Natural killer cell treated with Interleukin-12 subunit alpha and Interleukin-12 subunit beta and Interleukin-15 and Interleukin-18, amount 100 ng/mL, for 72 hours (primary cell): ENCODE results near the gene CCDC86. TPM values are rescaled to one million over a fixed set of nuclear protein-coding genes. Genes with fewer than 3 reads are reported as not detected.

Experiments
- ATAC-seq, 2 donors: fragments of 150-1000 bp; cut with Tn5 transposase in 1 of 2; sonication (Bioruptor Pico), chemical (Tn5 transposase) in 1 of 2; 2 replicates each; pipeline ENCODE4 v1.10.0; 2021
- DNase-seq: peaks from one replicate; pipeline ENCODE4 v3.0.0; 2022; ENCODE audit warnings: low spot score
- H3K27ac Mint-ChIP-seq, 2 donors: 1 replicate in 1 of 2; 2 replicates in 1 of 2; pipeline ENCODE4 v1.8.0; 2022; ENCODE audit warnings: mixed read lengths in 2 of 2, mild to moderate bottlenecking in 1 of 2, moderate library complexity in 1 of 2
- H3K27me3 Mint-ChIP-seq, 2 donors: 1 replicate in 1 of 2; 2 replicates in 1 of 2; pipeline ENCODE4 v1.8.0; 2022; ENCODE audit warnings: mixed read lengths in 2 of 2
- H3K36me3 Mint-ChIP-seq: one replicate; pipeline ENCODE4 v1.8.0; 2022; ENCODE audit warnings: mixed read lengths
- H3K4me1 Mint-ChIP-seq, 2 donors: 1 replicate in 1 of 2; 2 replicates in 1 of 2; pipeline ENCODE4 v1.8.0; 2022; ENCODE audit warnings: low read depth in 2 of 2, mixed read lengths in 2 of 2, mild to moderate bottlenecking in 1 of 2
- H3K4me3 Mint-ChIP-seq: one replicate; pipeline ENCODE4 v1.8.0; 2022; ENCODE audit warnings: mixed read lengths
- H3K9me3 Mint-ChIP-seq: 2 replicates; pipeline ENCODE4 v1.8.0; 2022; ENCODE audit warnings: mixed read lengths
- total RNA-seq, 2 donors: library from RNA; stranded (reverse); gene quantifications; one replicate each; pipeline ENCODE4 v1.2.3, GENCODE V29; 2022

CCDC86 gene
- total RNA-seq, 2 donors from 2014 or later = 45.0 to 78.7 TPM

DNA sequence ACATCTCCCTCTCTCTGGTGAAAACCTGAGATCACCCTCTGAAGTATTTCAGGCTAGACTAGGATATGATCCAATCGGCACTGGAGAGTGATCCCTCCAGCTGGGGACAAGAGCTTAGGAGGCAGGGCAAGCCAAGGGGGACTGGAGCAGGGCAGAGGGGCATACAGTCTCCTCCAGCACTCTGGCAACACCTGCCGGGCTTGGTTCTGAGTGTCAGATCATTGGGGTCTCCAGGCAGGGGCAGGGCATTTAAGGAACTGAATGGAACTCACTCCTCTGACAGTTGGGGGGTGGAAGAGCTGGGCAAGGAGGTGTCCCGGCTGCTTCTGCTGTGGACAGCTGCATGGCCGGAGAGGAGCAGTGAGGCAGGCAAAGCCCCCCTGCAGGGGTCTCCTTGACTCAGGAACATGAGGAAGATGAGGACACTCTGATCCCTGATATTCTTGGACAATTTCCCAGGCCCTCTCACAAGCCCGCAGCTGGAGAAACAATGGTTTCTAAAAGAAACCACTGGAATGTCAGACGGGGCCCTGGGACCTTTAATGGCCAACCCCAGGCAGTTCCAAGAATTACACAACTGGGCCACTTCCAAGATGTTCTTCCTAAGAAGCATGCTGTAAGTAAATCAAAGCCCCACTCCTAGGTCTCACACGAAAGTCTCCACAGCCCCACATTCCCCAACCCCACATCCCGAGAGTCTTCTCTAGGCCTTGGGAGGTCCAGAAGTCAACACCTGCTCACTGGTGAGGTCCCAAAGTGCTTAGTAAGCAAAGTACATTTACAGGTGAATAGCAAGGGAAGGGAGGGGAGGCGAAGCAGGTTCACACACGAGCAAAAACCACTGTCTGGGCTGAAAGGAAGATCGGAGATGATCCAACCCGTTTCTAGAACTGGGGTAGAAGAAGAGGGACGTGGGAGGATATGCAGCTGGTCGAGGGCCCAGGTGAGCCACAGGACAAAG, 1.2 kb upstream of the CCDC86 start:
- ATAC-seq (no peak), DNase-seq (no peak)
- Mint-ChIP-seq H3K27me3 (peaks cover 1 to 3% of the 10 kb centered on the region in 2 donors), H3K4me1 (peaks cover 35 to 45% of the 10 kb centered on the region in 2 donors), H3K27ac (peak overlapping the region; percentile 95 to 96), H3K36me3 (peaks cover 4% of the 10 kb centered on the region), H3K4me3 (peak overlapping the region; percentile 94), H3K9me3 (peaks cover 3% of the 10 kb centered on the region)

DNA sequence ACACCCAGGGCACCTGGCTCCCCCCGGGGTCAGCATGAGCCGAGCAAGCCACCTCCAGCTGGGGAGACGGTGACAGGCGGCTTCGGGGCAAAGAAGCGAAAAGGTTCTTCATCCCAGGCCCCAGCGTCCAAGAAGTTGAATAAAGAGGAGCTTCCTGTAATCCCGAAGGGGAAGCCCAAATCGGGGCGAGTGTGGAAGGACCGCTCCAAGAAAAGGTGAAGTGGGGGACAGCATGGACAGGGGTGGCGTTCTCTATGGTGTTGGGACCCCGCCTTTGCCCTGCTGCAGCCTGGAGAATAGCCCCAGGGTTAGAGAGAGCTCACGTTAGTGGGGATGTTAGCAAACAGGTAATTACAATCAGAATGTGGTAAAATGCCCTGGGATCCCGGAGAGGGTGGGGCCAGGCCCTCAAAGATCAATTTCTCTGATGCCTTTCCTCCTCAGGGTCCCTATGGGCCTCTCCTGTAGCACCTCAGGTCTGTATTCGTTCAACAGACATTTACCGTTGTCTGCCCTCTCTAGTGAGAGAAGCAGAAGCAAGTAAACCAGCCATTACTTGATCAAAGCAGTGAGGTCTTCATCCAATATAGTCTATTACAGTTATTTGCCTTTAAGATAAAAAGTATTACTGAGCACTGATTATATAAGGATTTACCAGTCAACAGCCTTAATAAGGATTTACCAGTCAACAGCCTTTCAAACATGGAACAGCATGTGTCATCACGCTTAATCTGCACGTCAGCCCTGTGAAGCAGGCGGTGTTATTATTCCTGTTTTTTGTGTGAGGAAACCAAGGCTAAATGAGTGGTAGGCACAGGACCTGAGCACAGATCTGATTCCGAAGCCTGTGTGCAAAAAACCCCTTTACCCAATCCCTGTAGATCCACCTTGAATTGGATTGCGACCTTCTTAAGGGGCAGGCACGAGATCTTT, 1.0 kb downstream of the CCDC86 start:
- H3K9me3 Mint-ChIP-seq = peaks cover 3% of the 10 kb centered on the region
- ATAC-seq (no peak), DNase-seq (no peak)
- peak overlapping the region; percentile 95 to 96 for H3K27ac Mint-ChIP-seq
- H3K4me3 Mint-ChIP-seq = peak overlapping the region; percentile 94
- peaks cover 4% of the 10 kb centered on the region for H3K36me3 Mint-ChIP-seq
- peaks cover 35 to 45% of the 10 kb centered on the region in 2 donors for H3K4me1 Mint-ChIP-seq
- no peaks in the 10 kb centered on the region for H3K27me3 Mint-ChIP-seq

DNA sequence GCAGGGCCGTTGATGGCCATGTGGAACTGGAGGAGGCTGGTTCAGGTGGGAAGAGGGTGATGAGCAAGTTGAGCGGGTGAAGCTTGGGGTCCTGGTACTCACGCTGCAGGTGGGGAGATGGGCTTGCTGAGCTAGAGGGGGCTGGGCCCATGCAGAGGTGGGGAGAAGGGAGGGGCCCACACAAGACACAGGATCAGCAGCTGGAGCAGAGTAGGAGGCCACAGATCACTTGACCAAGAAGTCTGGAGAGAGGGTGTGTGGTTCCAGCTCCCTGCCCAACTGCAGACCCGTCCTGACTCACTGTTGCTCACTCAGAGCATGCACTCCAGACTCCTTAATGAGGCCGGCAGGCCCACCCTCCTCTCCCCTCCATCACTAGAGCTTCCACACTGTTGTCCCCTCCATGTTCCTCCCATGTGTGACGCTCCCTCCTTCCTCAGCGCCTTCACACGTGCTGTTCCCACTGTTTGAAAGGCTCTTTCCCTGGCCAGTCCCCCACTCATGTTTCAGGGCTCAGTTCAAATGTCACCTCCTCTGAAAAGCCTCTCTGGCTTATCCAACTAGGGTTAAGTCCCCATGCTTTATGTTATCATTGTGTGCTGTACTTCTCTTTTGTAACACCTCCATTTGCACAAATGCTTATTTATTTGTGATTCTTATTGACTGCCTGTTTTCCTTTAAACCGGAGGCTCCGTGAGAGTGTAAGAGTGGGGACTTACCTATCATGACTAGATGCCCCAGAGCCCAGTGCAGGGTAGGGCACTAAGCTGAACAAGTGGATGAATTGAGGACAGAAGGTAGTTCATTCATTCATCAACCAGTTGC, 2.3 kb downstream of the CCDC86 start:
- peaks cover 3% of the 10 kb centered on the region for H3K9me3 Mint-ChIP-seq
- H3K27me3 Mint-ChIP-seq = no peaks in the 10 kb centered on the region
- peak overlapping the region; percentile 95 to 96 for H3K27ac Mint-ChIP-seq
- peak overlapping the region; percentile 94 for H3K4me3 Mint-ChIP-seq
- ATAC-seq (no peak), DNase-seq (no peak)
- H3K4me1 Mint-ChIP-seq = peaks cover 35 to 45% of the 10 kb centered on the region in 2 donors
- H3K36me3 Mint-ChIP-seq = peaks cover 4% of the 10 kb centered on the region

DNA sequence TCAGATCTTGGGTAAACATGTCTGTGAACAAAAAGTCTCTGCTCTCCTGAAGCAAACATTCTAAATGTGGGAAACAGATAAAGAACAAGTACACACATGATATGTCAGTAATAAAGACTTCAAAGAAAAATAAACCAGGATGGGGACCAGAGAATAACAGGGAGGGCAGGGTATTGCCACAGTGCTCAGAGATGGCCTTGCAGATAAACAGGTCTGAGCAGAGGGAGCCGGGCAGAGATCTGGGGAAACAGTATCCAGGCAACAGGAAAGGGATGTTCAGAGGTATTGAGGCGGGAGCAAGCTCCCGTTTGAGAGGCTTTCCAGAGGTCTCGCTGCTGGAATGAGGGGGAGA, 2.9 kb downstream of the CCDC86 start:
- no peak for DNase-seq
- peaks cover 4% of the 10 kb centered on the region for H3K36me3 Mint-ChIP-seq
- H3K4me1 Mint-ChIP-seq = peaks cover 35 to 45% of the 10 kb centered on the region in 2 donors
- H3K4me3 Mint-ChIP-seq = peak overlapping the region; percentile 94
- peaks cover 3% of the 10 kb centered on the region for H3K9me3 Mint-ChIP-seq
- peak overlapping the region in 1 of 2 donors; percentile 83 for H3K27ac Mint-ChIP-seq
- no peak for ATAC-seq
- no peaks in the 10 kb centered on the region for H3K27me3 Mint-ChIP-seq

- no peak for ATAC-seq
- no peaks in the 10 kb centered on the region for H3K27me3 Mint-ChIP-seq
- H3K36me3 Mint-ChIP-seq = peaks cover 4% of the 10 kb centered on the region
- peak overlapping the region in 1 of 2 donors; percentile 83 for H3K27ac Mint-ChIP-seq
- H3K4me1 Mint-ChIP-seq = peaks cover 35 to 45% of the 10 kb centered on the region in 2 donors
- DNase-seq = no peak
- peak overlapping the region; percentile 94 for H3K4me3 Mint-ChIP-seq
- H3K9me3 Mint-ChIP-seq = peaks cover 3% of the 10 kb centered on the region
These were observed 3.4 kb downstream of the CCDC86 start for GRCh38 chr11:60845338-60845737.

GRCh38 chr11:60847281-60847680, 5.4 kb downstream of the CCDC86 start:
- H3K9me3 Mint-ChIP-seq = no peaks in the 10 kb centered on the region
- H3K4me1 Mint-ChIP-seq = peaks cover 25 to 30% of the 10 kb centered on the region in 2 donors
- ATAC-seq (no peak), DNase-seq (no peak)
- H3K36me3 Mint-ChIP-seq = peaks cover 4% of the 10 kb centered on the region
- H3K4me3 Mint-ChIP-seq = no peak overlapping the region
- H3K27me3 Mint-ChIP-seq = no peaks in the 10 kb centered on the region
- no peak overlapping the region for H3K27ac Mint-ChIP-seq

DNA sequence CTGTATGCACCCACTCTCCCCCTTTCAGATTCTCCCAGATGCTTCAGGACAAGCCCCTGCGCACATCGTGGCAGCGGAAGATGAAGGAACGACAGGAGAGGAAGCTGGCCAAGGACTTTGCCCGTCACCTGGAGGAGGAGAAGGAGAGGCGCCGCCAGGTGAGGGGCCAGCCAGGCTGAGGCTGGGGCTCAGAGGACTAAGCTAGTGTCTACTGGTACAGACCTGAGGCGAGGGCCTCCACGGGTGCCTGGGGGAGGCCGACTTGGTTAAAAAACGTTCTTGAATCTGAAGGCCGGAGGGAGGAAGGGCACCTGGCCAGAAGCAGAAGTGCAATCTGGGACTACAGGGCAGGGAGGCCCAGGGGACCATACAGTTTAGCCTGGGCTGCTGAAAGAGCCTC, 6.0 kb downstream of the CCDC86 start:
- H3K36me3 Mint-ChIP-seq = peaks cover 4% of the 10 kb centered on the region
- H3K27me3 Mint-ChIP-seq = no peaks in the 10 kb centered on the region
- DNase-seq (no peak), ATAC-seq (no peak)
- no peak overlapping the region for H3K4me3 Mint-ChIP-seq
- no peaks in the 10 kb centered on the region for H3K9me3 Mint-ChIP-seq
- no peak overlapping the region for H3K27ac Mint-ChIP-seq
- peaks cover 22 to 25% of the 10 kb centered on the region in 2 donors for H3K4me1 Mint-ChIP-seq

DNA sequence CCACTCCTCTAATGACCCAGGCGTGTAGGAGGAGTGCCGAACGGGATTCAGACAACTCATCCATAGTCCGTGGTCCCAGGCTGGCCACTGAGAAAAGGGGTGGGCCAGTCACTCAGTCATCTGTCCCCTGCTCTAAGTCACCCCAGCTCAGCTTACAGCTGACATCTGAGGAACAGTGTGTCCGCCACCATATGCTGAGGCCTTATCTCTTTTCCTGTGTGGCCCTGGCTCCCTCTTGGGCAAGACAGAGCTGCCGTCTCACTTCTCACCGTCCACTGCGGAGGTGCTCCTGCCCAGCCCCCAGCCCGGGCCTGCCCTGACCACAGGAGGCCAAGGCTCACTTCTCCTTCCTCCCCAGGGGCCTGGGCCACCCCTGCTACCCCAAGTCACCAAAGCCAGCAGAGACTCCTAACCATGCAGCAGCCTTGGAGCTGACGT, 6.8 kb downstream of the CCDC86 start:
- Mint-ChIP-seq H3K4me3 (no peak overlapping the region), H3K9me3 (no peaks in the 10 kb centered on the region), H3K27me3 (no peaks in the 10 kb centered on the region), H3K4me1 (peaks cover 15 to 18% of the 10 kb centered on the region in 2 donors), H3K27ac (no peak overlapping the region), H3K36me3 (peaks cover 4% of the 10 kb centered on the region)
- peak in 1 of 2 donors; percentile 70 for ATAC-seq
- no peak for DNase-seq

DNA sequence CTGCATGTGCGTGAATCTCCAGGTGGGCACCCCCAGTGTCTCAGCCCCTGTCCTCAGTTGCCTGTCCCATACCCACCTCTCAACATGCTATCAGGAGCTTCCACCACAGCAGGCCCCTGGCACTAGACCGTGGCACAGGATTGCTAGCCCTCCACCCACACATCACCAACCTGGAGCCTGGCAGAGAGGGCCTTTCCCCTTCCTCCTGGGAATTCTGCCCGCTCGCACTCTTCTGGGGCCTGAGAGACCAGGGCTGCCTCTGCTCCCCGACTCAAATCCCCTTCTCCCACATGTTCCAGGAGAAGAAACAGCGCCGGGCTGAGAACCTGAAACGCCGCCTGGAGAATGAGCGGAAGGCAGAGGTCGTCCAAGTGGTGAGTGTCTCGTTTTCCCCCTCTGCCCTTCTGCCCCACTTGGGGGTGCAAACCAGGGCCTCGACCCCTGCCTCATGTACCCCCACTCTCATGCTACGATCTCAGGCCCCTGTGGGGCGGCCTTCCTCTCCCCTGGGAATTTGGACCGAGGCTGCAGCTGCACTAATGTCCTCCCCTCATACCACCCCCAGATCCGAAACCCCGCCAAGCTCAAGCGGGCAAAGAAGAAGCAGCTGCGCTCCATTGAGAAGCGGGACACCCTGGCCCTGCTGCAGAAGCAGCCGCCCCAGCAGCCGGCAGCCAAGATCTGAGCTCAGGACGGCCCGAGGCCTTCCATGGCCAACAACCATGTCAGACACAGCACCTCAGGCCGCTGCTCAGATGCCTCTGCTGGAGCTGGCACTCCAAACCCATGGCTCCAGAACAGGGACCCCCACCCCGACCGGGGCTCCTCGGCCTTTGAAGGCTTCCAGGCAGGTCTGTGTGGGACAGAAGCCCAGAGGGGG, 8.0 kb downstream of the CCDC86 start:
- Mint-ChIP-seq H3K4me1 (peaks cover 5 to 7% of the 10 kb centered on the region in 2 donors), H3K9me3 (no peaks in the 10 kb centered on the region), H3K4me3 (no peak overlapping the region), H3K36me3 (no peaks in the 10 kb centered on the region), H3K27ac (no peak overlapping the region), H3K27me3 (no peaks in the 10 kb centered on the region)
- ATAC-seq (no peak), DNase-seq (no peak)

GRCh38 chr11:60851327-60852104, 9.6 kb downstream of the CCDC86 start:
- H3K27ac Mint-ChIP-seq = no peak overlapping the region
- H3K36me3 Mint-ChIP-seq = no peaks in the 10 kb centered on the region

GRCh38 chr11:60852117-60852981, 10.4 kb downstream of the CCDC86 start:
- Mint-ChIP-seq H3K36me3 (no peaks in the 10 kb centered on the region), H3K27me3 (peaks cover 0 to 2% of the 10 kb centered on the region in 2 donors), H3K27ac (no peak overlapping the region), H3K4me3 (no peak overlapping the region), H3K9me3 (no peaks in the 10 kb centered on the region), H3K4me1 (peaks cover 0 to 5% of the 10 kb centered on the region in 2 donors)
- no peak for DNase-seq
- ATAC-seq = no peak

More at GRCh38 chr11:60851327-60852104, 9.6 kb downstream of the CCDC86 start:
- Mint-ChIP-seq H3K9me3 (no peaks in the 10 kb centered on the region), H3K27me3 (peaks cover 0 to 2% of the 10 kb centered on the region in 2 donors), H3K4me3 (no peak overlapping the region), H3K4me1 (no peaks in the 10 kb centered on the region)
- no peak for DNase-seq
- no peak for ATAC-seq
